HG03442 (cell line): ENCODE results near the gene FBXW5.

Experiments
- ATAC-seq: cut with Tn5 transposase; IDR thresholded peaks from one replicate; pipeline ENCODE4 v1.9.1; 2021; ENCODE audit warnings: mild to moderate bottlenecking, moderate library complexity; ENCODE audit not compliant: unreplicated experiment

Gene FBXW5

DNA sequence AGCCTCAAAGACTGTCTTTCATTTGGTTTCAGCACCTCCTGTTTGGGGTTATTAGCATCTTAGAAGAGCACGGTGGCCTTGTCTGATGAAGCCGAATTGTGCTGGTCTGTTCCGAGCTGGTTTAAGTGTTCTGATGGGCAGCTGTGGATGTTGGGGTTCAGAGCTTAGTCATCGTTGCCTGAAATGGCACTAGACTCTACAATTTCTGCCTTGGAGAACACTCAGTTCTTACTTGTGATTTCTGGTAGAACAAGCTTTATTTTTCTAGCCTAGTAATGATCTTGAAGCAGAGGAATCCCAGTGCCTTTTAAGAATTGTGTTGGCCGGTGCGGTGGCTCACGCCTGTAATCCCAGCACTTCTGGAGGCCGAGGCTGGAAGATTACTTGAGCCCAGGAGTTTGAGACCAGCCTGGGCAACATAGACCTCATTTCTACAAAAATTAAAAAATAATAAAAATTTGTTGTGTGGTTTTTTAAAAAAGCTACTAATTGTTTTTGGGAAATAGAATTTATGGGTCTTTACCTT is 7.8 kb downstream of the FBXW5 start:
- ATAC-seq = no peak

- no peak for ATAC-seq
These were observed 8.9 kb downstream of the FBXW5 start for GRCh38 chr9:136935651-136936050.

GRCh38 chr9:136934277-136934676 is 10.3 kb downstream of the FBXW5 start:
- no peak for ATAC-seq

DNA sequence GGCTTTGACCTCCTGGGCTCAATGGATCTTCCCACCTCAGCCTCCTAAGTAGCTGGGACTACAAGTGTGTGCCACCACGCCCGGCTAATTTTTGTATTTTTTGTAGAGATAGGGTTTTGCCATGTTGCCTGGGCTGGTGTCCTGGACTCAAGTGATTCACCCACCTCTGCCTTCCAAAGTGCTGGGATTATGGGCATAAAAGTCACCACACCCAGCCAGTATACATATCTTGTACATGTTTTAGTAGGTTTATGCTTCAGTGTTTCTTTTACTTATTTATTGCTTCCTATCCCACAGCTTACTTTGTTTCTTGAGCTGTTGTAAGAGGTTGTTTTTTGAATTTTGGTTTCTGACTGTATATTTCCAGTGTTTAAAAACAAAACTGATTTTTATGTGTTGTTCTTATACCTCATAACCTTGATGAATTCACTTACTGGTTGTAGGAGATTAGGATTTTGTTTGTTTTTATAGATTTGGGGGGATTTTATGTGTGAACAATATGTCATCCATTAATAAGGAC is 12.9 kb downstream of the FBXW5 start:
- no peak for ATAC-seq

- ATAC-seq = no peak
These were observed 14.5 kb downstream of the FBXW5 start for GRCh38 chr9:136930014-136930413.

- no peak for ATAC-seq
These were observed 15.9 kb downstream of the FBXW5 start for GRCh38 chr9:136928591-136928990.

DNA sequence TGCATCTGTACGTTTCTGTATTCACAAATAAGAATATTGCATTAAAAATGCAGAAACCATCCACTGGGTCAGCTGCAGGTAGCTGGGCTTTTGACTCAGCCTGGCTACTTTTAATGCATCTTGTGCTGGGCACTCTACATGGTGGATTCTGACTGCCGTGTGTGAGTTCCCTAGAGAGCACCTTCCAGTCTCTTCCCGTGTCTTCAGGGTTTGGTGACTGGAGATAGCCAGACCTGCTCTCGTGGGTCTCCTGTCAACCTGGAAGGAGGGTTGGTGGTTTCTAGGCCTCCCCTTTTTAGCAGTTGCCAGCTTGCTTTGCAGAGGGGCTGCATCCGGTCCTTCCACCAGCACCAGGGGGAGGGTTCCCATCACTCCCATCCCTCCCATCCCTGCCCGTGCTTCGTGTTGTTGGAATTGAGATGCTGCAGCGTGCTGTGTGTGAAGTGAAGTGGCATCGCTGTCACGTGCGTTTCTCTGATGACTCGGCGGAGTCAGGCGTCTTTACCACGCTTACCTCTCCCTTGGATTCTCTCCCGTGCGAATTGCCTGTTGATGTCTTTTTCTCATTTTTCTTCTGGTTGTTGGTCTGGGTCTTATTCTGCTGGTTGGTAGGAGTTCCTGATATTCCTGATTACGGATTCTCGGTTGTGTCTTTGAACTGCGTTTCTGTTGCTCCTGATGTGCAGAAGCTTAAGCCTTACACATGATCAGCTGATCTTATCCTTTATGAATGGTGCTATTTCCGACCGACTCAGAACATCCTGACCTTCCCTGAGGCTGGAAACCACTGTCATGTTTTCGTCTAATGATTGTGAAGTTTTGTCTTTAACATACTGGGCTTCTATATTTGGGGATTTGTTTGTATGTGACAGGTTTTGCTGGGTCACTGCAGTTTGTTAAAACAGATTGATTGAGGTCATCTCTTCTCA is 16.9 kb downstream of the FBXW5 start:
- ATAC-seq = no peak

DNA sequence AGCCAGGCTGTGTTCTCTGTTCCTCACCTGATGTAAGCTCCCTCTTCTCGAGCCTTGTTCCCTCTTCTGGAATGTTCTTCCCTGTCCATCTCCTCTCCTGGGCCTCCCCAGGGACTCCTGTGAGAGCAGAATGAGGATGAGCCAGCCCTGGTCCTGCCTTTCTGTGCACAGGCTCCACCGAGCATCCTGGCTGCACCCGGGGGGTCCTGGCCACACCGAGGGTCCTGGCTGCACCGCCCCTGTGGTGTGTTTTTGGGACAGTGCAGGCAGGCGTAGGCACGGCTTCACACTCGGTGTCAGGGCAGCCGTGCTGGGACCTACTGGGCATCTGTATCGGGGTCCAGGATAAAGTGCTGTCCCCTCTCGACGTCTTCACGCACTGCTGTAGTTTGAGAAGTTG is 17.8 kb downstream of the FBXW5 start:
- ATAC-seq = no peak

- ATAC-seq = no peak
These were observed 18.3 kb downstream of the FBXW5 start for GRCh38 chr9:136926154-136926704.

DNA sequence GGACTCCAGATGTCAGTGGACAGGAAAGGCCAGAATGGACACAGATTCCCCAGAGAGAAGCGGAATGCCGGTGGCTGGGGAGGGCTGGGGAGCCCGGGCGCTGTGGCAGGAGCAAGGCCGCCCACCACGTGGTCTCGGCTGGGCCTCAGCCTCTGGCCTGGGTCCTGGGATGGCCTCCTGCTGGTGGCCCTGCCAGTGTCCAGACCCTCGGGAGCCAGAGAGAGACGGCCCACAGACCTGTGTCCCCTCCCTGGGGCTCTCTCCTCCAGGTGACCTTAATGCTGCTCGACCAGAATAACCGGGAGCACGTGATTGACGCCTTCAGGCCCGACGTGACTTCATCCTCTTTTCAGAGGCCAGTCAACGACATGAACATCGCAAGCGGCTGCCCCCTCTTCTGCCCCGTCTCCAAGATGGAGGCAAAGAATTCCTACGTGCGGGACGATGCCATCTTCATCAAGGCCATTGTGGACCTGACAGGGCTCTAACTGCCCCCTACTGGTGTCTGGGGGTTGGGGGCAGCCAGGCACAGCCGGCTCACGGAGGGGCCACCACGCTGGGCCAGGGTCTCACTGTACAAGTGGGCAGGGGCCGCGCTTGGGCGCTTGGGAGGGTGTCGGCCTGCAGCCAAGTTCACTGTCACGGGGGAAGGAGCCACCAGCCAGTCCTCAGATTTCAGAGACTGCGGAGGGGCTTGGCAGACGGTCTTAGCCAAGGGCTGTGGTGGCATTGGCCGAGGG is 19.0 kb downstream of the FBXW5 start:
- ATAC-seq = no peak

GRCh38 chr9:136923881-136924280 is 20.7 kb downstream of the FBXW5 start:
- no peak for ATAC-seq

DNA sequence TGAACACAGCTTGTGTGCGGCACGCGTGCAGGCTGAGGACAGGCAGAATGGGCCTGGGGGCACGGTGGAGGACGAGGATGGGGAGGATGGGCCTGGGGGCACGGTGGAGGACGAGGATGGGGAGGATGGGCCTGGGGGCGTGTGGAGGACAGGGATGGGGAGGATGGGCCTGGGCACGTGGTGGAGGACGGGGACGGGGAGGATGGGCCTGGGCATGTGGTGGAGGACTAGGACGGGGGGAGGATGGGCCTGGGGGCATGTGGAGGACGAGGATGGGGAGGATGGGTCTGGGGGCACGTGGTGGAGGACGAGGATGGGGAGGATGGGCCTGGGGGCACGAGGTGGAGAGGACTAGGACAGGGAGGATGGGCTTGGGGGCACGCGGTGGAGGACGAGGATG is 22.0 kb downstream of the FBXW5 start:
- ATAC-seq = no peak

GRCh38 chr9:136921718-136922117 is 22.8 kb downstream of the FBXW5 start:
- ATAC-seq = no peak

DNA sequence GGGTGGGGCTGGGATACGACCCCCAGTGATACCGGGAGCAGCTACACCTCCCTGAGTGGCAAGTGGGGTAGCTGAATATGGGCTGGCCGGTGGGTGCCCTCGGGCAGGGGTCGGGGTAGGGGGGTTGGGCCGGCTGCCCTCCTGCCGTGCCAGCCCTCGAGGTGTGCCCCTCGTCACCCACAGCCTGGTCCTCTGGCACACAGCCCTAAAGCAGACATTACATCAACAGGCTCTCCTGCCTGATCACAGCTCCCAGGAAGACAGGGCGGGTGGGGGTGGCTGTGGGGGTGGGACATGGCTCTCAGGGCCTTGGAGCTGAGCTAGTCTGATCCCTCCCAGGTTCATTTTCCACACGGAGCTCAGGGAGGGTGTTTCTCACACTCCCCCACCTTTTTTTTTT is 23.2 kb downstream of the FBXW5 start:
- ATAC-seq = no peak

- no peak for ATAC-seq
These were observed 23.8 kb downstream of the FBXW5 start for GRCh38 chr9:136920734-136921231.

- no peak for ATAC-seq
These were observed 24.5 kb downstream of the FBXW5 start for GRCh38 chr9:136920069-136920468.

DNA sequence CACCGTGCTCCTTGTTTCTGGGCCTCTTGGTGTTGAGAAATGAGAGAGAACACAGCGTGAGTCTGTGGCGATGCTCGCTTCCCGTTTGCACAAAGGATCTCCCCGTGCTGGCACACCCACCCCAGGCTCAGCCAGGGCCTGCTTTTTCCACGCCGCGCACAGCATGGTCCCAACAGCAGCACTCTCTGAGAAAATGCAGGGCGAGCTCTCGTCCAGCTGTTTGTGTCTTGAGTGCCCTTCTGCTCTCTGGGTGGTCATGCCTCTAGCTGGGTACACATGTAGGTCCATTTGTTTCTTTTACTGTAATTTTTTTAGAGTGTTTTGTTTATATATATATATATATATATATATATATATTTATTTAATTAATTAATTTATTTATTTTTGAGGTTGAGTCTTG is 26.6 kb downstream of the FBXW5 start:
- ATAC-seq = no peak

DNA sequence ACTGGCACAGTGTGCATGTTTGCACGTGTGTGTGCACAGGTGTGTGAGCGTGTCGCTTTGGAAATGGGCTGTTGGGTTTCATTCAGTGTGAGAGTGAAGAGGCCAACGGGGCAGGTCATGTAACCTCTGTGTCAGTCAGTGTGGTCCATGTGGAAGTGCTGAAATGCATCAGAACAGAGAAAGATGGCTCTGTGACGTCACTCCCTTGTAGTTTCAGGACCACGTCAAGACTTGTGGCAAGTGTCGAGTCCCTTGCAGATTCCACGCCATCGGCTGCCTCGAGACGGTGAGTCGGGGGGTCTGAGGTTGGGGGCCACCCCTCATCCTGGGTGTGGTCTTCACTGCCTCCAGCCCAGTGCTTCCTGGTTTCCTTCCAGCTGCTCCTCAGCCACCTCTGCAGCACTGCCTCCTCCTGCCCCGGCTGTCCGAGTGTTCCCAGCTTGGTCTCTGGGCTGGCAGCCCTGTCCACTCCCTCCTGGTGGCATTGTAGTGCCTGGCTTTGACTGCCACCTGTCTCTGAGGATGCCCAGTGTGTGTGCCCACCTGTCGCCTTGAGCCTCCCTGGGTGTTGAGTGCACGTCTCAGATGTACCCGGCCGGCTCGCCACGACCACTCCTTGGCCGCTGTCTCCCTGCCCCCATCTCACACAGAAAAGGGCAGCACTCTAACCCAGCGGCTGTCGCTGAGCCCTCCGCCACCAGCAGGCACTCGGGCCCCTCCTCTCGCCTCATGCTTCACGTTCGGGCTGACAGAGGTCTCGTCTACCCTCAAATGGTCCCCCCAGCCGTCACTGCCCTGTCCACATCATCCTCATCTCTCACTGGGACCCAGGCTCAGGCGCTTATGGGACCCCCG is 28.0 kb downstream of the FBXW5 start:
- ATAC-seq = no peak

DNA sequence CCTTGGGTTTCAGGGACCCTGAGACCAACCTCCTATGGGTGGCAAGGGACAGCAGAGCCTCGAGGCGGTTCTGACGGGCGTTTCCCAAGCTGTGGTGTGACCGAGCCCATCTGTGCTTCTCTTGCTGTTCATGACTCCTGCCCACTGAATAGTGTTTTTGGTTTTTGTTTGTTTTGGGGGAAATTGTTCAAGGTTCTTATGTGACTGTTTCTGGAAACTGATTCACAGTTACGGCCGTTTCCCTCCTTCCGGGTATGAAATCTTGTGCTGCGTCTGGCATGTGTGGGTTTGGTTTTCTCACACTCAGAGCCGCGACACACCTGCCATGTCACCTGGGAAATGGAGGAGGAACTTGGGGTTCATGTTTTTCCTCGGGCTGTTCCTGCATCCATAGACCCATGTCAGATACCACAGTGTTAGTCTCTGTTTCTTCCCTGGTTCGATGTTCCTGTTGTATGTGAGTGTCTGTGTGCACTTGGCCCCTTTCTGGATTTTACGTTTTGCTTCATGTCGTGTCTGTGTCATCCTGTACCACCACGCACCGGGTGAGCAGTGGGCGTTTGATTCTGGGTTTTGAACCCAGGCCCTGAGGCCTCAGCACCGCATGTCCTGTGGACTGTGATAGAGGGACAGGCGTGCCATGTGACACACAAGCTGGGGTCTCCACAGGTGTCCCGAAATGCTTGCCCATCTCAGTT is 28.8 kb downstream of the FBXW5 start:
- ATAC-seq = no peak
